GM23248 (cell line): Measurements from ENCODE around the gene ZNF628.

ENCODE experiments used
- EZH2 ChIP-seq: fragments of 200-600 bp; sonication (generic); IDR thresholded peaks from 2 replicates; pipeline ENCODE4 v1.6.1; 2018; ENCODE audit warnings: antibody characterized with exemption, mild to moderate bottlenecking; ENCODE audit not compliant: insufficient read depth, poor library complexity, severe bottlenecking
- EZH2phosphoT487 ChIP-seq: fragments of 200-600 bp; sonication (generic); IDR thresholded peaks from 2 replicates; pipeline ENCODE4 v1.6.1; 2018; ENCODE audit warnings: antibody characterized with exemption, moderate library complexity, mild to moderate bottlenecking, low read depth; ENCODE audit not compliant: insufficient read depth

DNA sequence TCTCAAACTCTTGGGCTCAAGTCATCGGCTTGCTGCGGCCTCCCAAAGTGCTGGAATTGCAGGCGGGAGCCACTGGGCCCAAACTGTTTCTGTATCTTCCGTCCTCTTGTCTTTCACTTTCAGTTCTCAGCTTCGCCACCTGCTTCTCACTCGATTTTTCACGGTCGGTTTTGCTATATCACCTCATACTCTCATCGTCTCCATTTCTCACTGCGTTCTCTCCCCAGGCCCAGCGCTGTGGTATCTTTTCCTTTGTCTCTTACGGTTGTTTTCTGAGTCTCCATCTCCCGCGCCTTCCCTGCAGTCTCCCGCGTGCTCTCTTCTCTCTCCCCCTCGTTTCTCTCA, 26.7 kb downstream of the ZNF628 start:
- TF ChIP-seq EZH2 (no peak), EZH2phosphoT487 (no peak)
